GM19438 (cell line): ENCODE results near the gene RNF183.
"Not testable (repeated sequence)": the region's sequence is repeated elsewhere in the genome, so short reads cannot be mapped to it uniquely, and the experiment has no call there.

Experiments used
- ATAC-seq: cut with Tn5 transposase; IDR thresholded peaks from one replicate; pipeline ENCODE4 v1.9.1; 2021; ENCODE audit warnings: low read depth; ENCODE audit not compliant: unreplicated experiment

RNF183 gene

DNA sequence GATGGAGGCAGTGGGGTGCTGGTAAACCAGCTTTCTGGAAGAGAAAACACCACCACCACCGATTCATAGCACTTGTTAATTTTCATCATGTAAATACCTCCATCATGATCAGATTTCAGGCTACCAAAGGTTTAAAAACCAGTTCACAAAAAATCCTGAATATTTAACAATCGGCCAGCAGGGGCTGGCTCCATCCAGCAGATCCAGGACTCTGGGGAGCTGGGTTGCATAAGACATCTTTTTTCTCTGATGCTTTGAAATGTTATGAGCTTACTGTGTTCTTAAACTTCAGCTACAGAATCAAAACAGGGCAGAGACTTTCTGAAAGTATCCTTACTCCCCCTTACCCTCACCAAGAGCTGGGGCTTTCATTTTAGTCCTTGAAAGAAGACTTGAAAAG, 14.6 kb upstream of the RNF183 start:
- ATAC-seq = no peak

DNA sequence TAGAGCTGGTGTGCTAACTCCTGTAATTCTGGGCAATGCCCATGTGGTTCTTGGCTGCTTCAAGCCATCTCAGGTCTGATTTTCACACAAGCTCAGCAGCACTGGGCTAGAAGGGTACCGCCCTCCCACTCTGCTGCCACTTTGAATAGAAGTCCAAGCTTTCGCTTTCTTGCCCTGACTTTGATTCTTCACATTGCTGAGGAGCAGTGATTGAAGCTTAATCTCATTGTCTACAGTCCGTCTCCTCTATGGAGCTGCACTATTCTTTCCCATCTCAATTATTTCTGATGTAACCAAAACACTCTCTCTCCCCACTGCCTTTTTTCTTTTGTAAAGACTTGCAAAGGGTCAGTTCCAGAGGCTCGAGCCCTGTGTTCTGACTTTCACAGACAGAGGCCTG, 12.9 kb upstream of the RNF183 start:
- ATAC-seq = no peak

DNA sequence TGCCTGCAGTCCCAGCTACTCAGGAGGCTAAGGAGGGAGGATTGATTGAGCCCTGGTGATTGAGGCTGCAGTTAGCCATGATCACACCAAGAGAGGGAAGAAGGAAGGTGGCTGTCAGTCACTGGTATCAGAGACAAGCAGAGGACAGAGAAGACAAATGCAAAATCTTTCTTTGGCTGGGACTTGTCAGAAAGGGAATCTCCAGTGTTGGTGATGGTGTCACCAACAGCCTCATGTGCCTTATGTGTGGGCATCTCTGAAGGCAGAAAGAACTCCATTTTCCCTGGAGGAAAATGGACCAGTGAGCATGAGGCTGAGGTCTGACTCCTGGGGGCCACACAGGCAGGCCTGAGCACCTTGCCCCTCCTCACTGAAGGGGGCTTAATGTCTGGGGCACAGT, 12.1 kb upstream of the RNF183 start:
- ATAC-seq = no peak

DNA sequence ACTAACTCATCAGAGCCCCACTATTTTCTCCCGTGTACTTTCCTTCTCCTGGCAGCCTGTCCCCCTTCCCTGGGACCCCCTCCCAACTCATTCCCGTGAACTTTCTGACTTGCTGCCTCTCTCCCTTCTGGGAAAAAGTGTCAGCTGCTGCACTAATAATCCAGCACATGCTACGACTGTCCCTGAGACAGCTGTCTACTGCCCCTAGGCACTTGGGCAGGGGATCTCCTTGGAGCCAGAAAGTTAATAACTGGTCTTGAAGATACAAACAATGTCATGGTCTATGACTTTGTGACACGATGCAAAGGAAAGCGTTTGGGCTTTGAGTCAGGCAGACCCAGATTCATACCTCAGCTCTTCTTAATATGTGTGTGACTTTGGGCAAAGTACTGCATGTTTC, 10.1 kb upstream of the RNF183 start:
- ATAC-seq = no peak

DNA sequence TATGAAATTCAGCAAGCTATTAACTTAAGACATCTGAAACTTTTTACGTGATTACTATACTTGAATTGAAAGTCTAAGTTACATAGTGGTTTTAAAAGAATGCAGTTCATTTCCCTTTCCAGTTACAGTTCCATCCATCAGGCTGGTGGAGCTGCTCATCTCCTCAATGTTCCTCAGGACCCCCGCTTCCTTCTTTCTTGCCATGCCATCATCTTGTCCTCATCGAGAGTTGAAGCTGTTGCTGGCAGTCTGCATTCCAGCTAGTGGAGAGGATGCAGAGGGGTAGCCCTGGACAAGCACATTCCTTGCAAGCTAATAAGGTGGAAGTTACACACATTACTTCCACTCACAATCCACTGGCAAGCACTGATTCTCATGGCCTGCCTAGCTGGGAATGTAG, 8.8 kb upstream of the RNF183 start:
- ATAC-seq = no peak

DNA sequence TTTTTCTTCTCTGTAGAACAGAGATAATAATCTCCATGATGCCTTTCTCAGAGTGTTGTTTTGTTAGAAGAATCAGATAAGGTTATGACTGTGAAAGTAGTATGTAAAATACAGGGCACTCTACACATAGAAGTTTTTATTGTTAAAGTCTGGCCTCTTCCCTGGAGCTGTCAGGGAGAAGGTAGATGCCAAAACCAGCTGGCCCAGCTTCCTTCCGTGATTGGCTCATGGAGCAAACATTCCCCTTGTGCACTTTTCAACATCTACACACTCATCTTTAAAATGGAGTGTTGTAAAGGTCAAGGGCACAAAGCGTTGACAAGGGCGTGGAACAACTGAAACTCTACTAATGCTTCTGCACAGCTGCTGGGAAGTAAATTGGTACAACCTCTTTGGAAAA, 7.4 kb upstream of the RNF183 start:
- no peak for ATAC-seq

DNA sequence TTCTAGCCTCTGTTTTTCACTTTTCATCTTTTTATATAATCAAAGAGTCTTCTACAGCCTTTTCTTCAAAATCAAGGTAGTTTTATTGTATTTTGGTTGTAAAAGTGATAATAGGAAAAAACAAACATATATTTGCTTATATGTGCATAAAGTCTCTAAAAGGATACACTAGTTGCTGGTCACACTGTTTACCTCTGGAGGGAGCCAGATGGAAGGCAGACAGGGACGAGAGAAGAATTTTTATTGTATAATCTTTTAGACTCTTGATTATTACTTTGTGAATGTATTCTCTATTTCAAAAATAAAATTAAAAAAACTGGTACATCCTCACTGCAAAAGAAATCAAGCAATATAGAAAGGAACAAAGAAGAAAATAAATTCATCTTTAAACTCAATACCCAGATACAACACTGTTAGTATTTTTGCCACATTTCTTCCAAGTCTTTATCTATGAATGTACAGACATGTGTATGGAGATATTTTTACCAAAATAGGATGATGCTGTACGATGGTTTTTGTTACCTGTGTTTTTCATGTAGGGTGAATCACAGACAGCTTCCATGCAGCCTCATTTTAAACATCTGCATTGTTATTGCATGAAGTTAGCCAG, 6.1 kb upstream of the RNF183 start:
- no peak for ATAC-seq

DNA sequence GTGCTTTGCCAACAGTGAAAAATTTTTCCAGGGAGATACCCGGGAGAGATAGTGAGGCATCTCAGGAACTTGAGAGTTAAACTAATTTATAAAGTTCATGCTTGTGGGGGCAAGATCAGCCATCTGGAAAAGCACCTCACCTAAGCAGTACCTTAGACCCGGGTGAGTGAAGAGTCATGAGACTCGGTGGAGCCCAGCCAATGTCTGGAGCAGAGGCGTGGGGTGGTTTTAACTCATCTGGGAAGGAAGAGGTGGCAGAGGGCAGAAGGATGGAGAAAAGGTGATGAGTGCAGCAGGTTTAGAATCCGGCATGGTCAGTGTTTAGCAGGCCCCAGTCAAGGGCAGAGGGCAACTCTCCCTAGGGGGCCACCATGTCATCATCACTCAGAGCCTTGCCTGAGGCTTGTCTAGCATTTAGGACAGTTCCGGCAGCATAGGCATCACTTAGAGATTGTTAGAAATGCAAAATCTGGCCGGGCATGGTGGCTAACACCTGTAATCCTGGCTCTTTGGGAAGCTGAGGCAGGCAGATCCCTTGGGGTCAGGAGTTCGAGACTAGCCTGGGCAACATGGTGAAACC, 4.3 kb upstream of the RNF183 start:
- no peak for ATAC-seq

DNA sequence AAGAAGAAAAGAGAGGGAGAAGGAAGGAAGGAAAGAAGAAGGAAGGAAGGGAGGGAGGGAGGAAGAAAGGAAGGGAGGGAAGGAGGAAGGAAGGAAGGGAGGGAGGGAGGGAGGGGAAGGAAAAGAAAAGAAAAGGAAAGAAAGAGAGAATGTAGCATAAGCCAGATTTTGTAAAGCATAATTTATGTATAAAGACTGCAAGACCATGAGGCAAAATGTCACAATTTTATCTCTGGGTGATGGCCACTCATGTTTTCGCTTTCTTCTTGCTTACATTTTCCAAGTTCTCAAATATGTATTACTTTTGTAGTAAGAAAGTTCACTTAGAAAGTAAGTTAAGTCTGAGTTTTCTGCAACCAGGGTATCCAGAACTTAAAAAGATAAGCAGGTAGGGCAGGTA, 3.4 kb upstream of the RNF183 start:
- ATAC-seq = no peak

DNA sequence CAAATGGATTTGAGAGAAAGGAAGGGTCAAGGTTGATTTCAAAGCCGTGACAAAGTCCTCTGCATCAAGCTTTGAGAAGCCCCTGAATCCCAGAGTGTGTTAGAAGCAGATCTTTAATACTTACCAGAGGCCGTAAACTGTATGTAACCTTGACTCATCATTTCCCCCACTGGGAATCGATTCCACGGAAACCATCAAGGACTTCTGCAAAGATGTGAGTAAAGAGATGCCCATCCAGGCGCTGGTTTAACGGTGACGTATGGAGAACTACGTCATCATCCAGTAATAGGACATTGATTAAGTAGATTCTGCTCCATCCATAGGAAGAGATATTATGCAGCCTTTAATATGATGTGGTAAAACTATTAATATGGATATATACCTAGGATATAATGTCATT, 1.6 kb downstream of the RNF183 start:
- no peak for ATAC-seq

DNA sequence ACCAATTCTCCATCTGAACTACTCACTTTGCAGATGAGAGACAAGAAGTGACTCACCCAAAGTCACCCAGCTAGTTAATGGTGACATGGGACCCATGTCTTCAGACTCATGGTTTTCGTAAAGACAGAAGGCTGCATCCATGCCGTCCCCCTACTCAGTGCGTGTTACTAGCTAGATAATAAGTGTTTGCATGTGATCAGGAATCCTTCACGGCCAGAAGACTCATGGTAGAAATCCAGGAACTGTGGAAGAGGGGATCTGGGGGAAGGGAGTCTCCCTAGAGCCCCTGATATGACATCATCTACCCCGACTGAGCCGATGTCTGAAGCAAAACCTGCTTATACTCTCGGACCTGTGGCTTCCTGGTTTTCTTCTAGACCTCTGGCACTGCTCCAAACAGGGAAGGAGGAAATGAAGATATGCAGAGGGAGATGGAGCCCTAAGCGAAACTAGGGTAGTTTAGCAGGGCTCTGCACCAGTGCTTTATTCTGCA, 3.3 kb downstream of the RNF183 start:
- ATAC-seq = no peak

DNA sequence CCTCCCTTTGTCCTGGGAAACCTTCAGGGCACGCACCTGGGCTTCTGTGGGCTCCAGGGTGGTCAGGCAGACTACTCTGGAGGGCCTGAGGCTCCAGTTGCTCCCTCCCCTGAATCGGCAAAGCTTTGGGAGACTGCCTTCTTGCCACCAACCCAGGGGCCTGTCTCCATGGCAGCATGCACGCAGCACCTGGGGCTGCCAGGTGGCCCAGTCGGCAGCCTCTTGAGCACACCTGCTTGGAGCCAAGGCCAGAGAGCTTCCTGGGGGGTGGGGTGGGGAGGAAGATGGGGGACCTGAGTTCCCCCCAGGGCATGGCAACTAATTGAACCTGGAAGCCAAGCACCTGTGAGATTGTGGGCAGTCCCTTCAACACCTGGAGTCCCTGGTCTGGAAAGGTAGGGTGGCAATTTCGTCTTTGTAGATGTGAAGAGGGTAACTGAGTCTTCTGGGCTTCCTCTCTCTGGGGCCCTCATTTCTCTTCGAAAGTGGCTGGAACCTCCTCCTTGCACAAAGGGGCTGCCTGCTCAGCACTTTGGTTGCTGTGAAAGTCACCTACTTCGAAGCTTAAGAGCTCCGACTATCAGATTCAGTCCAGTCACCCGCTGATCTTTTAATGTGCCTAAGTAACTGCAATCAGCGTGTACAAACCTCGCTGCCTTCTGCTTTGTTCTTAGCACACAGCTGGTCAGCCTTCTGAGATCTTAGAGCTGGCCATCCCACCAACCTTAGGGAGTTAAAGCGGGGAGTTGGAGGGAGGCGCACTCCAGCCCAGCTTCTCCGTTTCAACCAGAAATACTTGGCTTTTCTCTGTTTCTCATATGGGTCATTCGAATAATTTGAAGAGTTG, 4.0 kb downstream of the RNF183 start:
- ATAC-seq = no peak

DNA sequence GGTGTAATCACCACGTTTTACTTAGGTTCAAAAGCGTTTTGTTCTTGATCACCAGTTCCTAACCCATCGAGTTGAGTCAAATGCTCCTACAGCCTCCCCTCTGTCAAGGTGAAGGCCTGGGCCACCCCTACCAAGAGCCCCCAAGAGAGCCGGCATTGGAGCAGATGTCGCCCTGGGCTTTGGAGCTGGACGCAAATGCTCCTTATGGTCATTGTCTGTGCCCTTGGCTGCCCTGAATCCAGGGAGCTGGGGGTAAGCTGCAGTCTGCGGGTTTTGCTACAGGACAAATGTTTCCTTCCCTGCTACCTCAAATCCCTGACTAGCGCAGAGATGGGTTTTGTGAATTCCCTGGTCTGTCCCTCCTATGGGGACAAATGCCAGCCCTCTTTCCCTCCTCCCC, 4.9 kb downstream of the RNF183 start:
- no peak for ATAC-seq

DNA sequence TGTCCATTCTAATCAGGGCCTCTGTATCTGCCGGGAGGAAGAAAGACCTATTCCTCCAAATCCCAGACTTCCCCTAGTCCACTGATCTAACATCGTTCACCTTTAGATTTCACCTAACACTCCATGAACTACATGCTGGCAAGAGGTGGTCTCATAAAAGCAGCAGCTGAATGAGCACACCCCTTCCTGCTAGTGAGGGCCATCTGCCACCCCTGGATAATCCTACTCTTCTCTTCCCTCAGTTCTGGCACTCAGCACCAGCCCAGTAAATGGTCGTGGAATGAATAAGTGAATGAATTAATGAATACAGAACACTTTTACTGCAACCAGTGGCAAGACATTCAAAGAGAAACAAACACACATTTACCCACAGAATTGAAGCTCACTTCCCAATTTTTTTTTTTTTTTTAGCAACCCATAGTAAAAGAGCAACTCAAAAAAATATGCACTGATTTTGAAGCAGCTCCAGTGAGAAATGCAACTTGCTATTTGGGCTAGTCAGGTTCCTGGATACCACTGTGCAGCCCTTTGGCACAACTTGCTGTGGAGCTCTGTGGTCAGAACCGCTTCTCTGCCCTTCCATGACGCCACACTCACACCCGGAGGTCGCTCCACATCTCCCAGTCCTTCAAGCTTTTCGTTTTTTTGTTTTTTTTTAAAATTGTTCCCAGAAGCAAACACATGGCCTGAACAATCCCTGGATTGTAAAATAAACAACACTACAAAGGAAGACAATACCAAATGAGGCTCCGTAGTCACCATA, 6.2 kb downstream of the RNF183 start:
- no peak for ATAC-seq

DNA sequence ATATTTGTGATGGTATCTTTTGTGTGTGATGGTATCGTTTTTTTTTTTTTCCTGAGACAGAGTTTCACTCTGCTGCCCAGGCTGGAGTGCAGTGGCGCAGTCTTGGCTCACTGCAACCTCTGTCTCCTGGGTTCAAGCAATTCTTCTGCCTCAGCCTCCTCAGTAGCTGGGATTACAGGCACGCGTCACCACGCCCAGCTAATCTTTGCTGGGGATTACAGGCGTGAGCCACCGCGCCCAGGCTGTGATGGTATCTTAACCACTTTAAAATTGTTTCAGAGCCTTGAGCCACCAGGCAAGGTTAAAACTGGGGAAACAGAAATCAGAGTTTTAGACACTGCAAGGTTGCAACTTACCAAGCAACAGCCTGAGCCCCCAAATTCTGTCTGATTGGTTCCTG, 6.9 kb downstream of the RNF183 start:
- ATAC-seq = not testable (repeated sequence)

DNA sequence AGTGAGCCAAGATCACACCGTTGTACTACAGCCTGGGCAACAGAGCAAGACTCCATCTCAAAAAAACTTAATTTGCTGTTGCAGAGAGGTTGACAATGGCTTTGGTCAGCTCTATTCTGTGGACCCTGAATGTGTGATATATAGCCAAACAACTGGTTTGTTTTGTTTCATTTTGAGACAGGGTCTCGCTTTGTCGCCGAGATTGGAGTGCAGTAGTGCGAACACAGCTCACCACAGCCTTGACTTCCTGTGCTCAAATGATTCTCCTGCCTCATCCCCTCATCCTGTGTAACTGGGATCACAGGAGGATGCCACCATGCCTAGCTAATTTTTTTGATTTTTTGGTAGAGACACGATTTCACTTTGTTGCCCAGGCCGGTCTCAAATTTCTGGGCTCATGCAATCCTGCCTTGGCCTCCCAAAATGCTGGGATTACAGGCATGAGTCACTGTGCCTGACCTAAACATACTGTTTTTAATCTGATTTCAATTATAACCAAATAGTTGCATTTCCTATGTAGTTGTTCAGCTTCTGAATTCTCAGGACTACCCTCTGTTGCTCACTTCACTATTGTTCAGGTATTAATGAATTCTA, 9.8 kb downstream of the RNF183 start:
- ATAC-seq = no peak

DNA sequence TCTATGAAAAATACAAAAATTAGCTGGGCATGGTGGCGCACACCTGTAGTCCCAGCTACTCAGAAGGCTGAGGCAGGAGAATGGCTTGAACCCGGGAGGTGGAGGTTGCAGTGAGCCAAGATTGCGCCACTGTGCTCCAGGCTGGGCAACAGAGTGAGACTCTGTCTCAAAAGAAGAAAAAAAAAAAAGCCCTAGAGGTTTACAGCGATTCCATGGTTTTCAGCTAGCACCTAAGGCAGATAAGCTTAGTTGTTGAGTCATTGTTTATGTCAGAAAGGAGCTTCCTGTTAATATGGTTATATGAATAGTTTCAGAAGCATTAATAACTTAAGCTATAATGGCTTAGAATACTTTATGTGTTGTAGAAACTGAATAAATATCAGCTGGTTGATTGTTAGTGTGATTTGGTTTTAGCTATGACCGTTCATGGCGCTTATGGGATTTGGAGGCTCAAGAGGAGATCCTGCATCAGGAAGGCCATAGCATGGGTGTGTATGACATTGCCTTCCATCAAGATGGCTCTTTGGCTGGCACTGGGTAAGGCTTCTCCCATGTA, 13.0 kb downstream of the RNF183 start:
- no peak for ATAC-seq

DNA sequence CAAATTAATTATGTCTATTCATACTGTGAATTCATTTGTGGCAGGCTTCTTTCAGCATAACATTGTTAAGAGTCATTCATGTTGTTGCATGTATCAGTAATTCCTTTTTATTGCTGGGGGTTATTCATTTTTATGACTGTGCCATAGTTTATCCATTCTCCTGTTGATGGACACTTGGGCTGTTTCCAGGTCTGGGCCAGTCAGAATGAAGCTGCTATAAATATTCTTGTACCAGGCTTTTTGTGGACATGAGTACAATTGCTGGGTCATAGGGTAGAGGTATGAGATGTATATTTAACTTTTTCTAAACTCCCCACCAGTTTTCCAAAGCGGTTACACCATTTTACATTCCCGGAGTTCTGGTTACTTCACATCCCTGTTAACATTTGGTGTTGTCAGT, 14.1 kb downstream of the RNF183 start:
- no peak for ATAC-seq

DNA sequence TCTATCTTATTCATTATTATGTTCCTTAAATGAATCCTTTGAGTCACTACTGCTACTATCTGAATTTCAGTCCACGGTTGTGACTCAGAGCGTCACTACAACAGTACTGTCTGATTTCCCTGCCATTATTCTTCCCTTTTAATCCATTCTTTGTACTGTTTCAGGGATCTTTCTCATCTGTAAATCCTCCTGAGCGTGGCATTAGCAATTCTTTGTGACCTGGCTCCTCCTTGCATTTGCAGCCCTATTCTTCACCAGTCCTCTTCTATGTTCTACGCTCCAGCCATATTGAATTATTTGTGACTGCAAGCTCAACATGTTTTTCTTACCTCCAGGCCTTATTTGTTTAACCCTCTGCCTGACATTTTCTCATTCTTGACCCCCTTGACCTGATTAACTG, 21.8 kb downstream of the RNF183 start:
- no peak for ATAC-seq

DNA sequence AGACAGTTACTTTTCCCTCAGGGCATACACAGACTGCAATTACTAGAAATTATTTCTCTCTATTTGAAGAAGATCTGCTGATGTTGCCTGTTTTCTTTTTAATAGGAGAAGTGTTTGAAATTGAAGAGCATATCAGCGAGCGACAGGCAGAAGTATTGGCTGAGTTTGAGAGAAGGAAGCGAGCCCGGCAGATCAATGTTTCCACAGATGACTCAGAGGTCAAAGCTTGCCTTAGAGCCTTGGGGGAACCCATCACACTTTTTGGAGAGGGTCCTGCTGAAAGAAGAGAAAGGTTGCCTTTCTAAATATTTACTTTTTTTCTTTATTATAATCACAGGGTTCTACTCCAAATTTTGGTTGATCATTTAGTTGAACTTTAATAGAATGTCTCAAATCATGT, 24.3 kb downstream of the RNF183 start:
- no peak for ATAC-seq
